Measurements from ENCODE around the gene ETFB. TPM values are rescaled to one million over a fixed set of nuclear protein-coding genes. Genes with fewer than 3 reads are reported as not detected.

ETFB gene
- total RNA-seq, 1 donor from 2014 or later: 58.8 TPM

- TF ChIP-seq, protein P1, sequence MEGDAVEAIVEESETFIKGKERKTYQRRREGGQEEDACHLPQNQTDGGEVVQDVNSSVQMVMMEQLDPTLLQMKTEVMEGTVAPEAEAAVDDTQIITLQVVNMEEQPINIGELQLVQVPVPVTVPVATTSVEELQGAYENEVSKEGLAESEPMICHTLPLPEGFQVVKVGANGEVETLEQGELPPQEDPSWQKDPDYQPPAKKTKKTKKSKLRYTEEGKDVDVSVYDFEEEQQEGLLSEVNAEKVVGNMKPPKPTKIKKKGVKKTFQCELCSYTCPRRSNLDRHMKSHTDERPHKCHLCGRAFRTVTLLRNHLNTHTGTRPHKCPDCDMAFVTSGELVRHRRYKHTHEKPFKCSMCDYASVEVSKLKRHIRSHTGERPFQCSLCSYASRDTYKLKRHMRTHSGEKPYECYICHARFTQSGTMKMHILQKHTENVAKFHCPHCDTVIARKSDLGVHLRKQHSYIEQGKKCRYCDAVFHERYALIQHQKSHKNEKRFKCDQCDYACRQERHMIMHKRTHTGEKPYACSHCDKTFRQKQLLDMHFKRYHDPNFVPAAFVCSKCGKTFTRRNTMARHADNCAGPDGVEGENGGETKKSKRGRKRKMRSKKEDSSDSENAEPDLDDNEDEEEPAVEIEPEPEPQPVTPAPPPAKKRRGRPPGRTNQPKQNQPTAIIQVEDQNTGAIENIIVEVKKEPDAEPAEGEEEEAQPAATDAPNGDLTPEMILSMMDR (IDR thresholded peaks at IDR 0.05): no peak
- Mint-ChIP-seq H3K4me1 (ENCODE audit: unreplicated experiment) (peaks cover 9% of the 10 kb centered on the region), H3K4me3 (ENCODE audit: unreplicated experiment) (peak within 1 kb of the TSS; percentile 66), H3K9me3 (ENCODE audit: unreplicated experiment) (no peaks in the 10 kb centered on the region), H3K27ac (ENCODE audit: unreplicated experiment) (peak within 1 kb of the TSS; percentile 59), H3K36me3 (ENCODE audit: unreplicated experiment) (peaks cover 4% of the 10 kb centered on the region), H3K27me3 (ENCODE audit: unreplicated experiment) (no peaks in the 10 kb centered on the region)
- no peak for DNase-seq (ENCODE audit: extremely low spot score, unreplicated experiment)
Measured at GRCh38 chr19:51341976-51342580, 24.1 kb downstream of the ETFB start, which contains the start of gene VSIG10L. Gene VSIG10L (minus strand): TSS chr19:51342139. CDS start chr19:51342124, 15 bp downstream.

DNA sequence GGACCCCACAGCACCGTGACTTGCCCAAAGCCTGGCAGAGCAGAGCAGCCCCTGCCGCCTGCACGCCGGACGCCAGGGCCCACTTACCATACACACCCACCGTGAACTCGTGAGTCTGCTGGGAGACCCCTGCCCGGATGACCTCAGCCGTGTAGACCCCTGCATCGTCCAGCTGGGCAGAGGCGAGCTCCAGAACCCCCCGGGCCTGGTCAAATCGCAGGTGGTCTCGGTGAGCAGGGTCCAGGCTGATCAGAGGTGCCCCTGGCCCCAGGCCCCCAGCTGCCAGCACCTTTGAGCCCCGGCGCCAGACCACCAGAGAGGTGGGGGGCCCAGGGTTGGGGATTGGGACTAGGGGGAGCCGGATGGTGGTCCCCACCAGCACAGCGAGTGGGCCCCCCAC, 25.1 kb downstream of the ETFB start:
- DNase-seq (ENCODE audit: extremely low spot score, unreplicated experiment): no peak
- TF ChIP-seq, protein P1 (IDR thresholded peaks at IDR 0.05): no peak
- Mint-ChIP-seq H3K4me1 (ENCODE audit: unreplicated experiment) (peaks cover 9% of the 10 kb centered on the region), H3K36me3 (ENCODE audit: unreplicated experiment) (peaks cover 4% of the 10 kb centered on the region), H3K4me3 (ENCODE audit: unreplicated experiment) (peak overlapping the region; percentile 66), H3K9me3 (ENCODE audit: unreplicated experiment) (no peaks in the 10 kb centered on the region), H3K27me3 (ENCODE audit: unreplicated experiment) (no peaks in the 10 kb centered on the region), H3K27ac (ENCODE audit: unreplicated experiment) (peak overlapping the region; percentile 59)

DNA sequence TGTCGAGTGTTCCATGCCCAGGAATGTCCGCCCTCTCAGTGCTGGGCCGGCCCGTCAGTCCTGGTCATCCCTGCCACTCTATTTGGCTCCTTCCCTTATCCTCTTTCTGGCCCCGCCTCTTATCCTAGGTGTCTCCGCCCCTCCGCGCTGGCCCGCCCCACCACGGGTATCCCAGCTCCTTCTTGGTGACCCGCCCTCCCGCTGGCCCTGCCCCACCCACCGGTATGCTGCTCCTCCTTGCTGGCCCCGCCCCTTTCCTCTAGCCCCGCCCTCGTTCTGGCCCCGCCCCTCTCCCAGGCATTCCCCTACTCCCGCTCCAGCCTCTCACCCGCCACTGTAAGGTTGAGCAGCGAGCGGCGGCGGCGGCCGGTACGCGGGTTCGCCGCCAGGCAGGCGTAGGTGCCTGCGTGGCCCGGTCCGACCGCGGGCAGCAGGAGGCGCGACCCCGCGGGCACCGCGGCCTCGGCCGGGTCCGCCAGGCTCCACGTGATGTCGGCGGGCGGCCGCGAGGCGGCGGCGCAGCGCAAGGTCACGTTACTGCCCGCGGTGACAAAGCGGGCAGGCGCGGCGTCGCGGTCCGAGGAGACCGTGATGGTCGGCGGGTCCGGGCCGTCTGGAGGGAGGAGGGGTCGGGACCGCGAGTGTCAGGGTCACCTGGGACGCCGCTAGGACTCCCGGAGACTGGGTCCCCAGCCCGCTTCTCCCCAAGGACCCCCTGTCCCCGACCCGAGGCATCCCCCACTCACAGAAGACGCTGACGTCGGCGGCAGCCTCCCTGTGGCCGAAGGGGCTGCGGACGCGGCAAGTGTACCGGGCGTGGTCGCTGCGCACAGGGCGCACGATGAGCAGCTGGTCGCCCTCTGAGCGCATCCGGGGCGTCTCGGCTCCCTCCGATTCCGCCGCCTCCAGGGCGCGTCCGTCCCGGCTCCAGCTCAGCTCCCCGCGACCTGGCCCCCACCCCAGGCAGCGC, 26.2 kb downstream of the ETFB start:
- H3K4me1 Mint-ChIP-seq (ENCODE audit: unreplicated experiment): peaks cover 9% of the 10 kb centered on the region
- no peaks in the 10 kb centered on the region for H3K27me3 Mint-ChIP-seq (ENCODE audit: unreplicated experiment)
- H3K9me3 Mint-ChIP-seq (ENCODE audit: unreplicated experiment): no peaks in the 10 kb centered on the region
- H3K36me3 Mint-ChIP-seq (ENCODE audit: unreplicated experiment): peaks cover 4% of the 10 kb centered on the region
- peak; percentile 99 for DNase-seq (ENCODE audit: extremely low spot score, unreplicated experiment)
- peak overlapping the region; percentile 89 for H3K27ac Mint-ChIP-seq (ENCODE audit: unreplicated experiment)
- peak overlapping the region; percentile 87 for H3K4me3 Mint-ChIP-seq (ENCODE audit: unreplicated experiment)
- TF ChIP-seq, protein P1 (IDR thresholded peaks at IDR 0.05): peak; percentile 22

DNA sequence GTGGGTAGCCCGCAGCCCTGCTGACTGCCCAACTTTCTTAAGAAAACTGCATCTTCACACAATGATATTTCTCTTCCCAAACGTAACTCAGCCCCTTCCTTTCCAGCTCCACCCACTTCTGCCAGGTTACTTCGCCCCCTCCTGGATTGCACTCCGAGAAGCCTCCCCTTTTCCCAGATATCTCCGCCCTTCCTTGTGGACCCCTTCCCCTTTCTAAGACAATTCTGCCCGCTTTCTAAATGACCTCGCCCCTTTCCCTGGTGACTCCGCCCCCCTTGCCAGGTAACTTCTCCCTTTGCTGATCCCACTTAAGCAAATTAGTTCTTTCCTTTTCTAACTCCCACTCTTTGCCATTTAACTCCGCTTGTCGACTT, 26.9 kb downstream of the ETFB start:
- H3K27ac Mint-ChIP-seq (ENCODE audit: unreplicated experiment): peak overlapping the region; percentile 89

More for the DNA sequence above, 26.9 kb downstream of the ETFB start:
- Mint-ChIP-seq H3K4me1 (ENCODE audit: unreplicated experiment) (peaks cover 9% of the 10 kb centered on the region), H3K4me3 (ENCODE audit: unreplicated experiment) (peak overlapping the region; percentile 87), H3K27me3 (ENCODE audit: unreplicated experiment) (no peaks in the 10 kb centered on the region), H3K36me3 (ENCODE audit: unreplicated experiment) (no peaks in the 10 kb centered on the region), H3K9me3 (ENCODE audit: unreplicated experiment) (no peaks in the 10 kb centered on the region)
- no peak for DNase-seq (ENCODE audit: extremely low spot score, unreplicated experiment)
- TF ChIP-seq, protein P1 (IDR thresholded peaks at IDR 0.05): no peak

All from osteocyte (in vitro differentiated cells).